Renal cortex interstitium (tissue), 11 donors: Measurements from ENCODE around the gene SHC3. TPM values are rescaled to one million over a fixed set of nuclear protein-coding genes. Genes with fewer than 3 reads are reported as not detected.

ENCODE experiments used
- DNase-seq, 11 donors: peaks; one replicate each; pipeline ENCODE4 v3.0.0-alpha.2; 2013; ENCODE audit warnings: low read depth in 9 of 11, low spot score in 4 of 11; ENCODE audit errors: extremely low read depth in 1 of 11
- polyA plus RNA-seq, 3 donors: library from polyadenylated mRNA; unstranded; fragments of 120-200 nt; gene quantifications; one replicate each; pipeline ENCODE4 v1.2.1, GENCODE V29; 2013; ENCODE audit not compliant: insufficient read length in 3 of 3

The SHC3 gene
- polyA plus RNA-seq, 3 donors: 2.4 to 3.4 (median 2.7) TPM

GRCh38 chr9:89020754-89021153 is 157.9 kb downstream of the SHC3 start:
- DNase-seq: no peak

GRCh38 chr9:89015336-89015735 is 163.3 kb downstream of the SHC3 start:
- no peak for DNase-seq

GRCh38 chr9:89014153-89014552 is 164.5 kb downstream of the SHC3 start:
- no peak for DNase-seq

- no peak for DNase-seq
Measured at GRCh38 chr9:89013660-89014059, 165.0 kb downstream of the SHC3 start.

GRCh38 chr9:89012294-89013042 is 166.2 kb downstream of the SHC3 start:
- no peak for DNase-seq

GRCh38 chr9:89011683-89012082 is 166.9 kb downstream of the SHC3 start:
- DNase-seq: no peak

- DNase-seq: no peak
Measured at GRCh38 chr9:89010526-89011111, 168.0 kb downstream of the SHC3 start.

GRCh38 chr9:89010056-89010455 is 168.6 kb downstream of the SHC3 start:
- DNase-seq: no peak

- no peak for DNase-seq
Measured at GRCh38 chr9:89009546-89009840, 169.1 kb downstream of the SHC3 start.

- no peak for DNase-seq
Measured at GRCh38 chr9:89008744-89009545, 169.7 kb downstream of the SHC3 start.

- no peak for DNase-seq
Measured at GRCh38 chr9:89008055-89008743, 170.4 kb downstream of the SHC3 start.

- DNase-seq: no peak
Measured at GRCh38 chr9:89006996-89007967, 171.3 kb downstream of the SHC3 start.

- no peak for DNase-seq
Measured at GRCh38 chr9:89006267-89006666, 172.4 kb downstream of the SHC3 start.

GRCh38 chr9:89005323-89005722 is 173.3 kb downstream of the SHC3 start:
- no peak for DNase-seq

- DNase-seq: no peak
Measured at GRCh38 chr9:89002987-89003386, 175.6 kb downstream of the SHC3 start.

GRCh38 chr9:89001917-89002540 is 176.6 kb downstream of the SHC3 start:
- DNase-seq: no peak

GRCh38 chr9:89000973-89001916 is 177.4 kb downstream of the SHC3 start:
- peak in 9 of 11 donors; percentile 79 to 90 (median 85) for DNase-seq
